ENCODE data around the gene POLDIP2. TPM values are rescaled to one million over a fixed set of nuclear protein-coding genes. Genes with fewer than 3 reads are reported as not detected.

Gene POLDIP2
- total and polyA plus RNA-seq, 9 of the 15 experiments (the other 6 are each of a cell fraction or from before 2014, with no cell fraction given) = 22.0 to 137 (median 104) TPM

GRCh38 chr17:28405632-28406472 is 48.5 kb upstream of the POLDIP2 start, which contains the start of gene SLC46A1 (continued):
- TF ChIP-seq POLR2G (IDR thresholded peaks at IDR 0.05; ENCODE audit: low read depth, low read length) (peak; percentile 79), MTA3 (IDR thresholded peaks at IDR 0.05; ENCODE audit: borderline replicate concordance) (peak; percentile 22; the same call in 1 of the 2 replicates), TBP (optimal IDR thresholded peaks at IDR 0.05; ENCODE audit: low read depth, low read length) (peak; percentile 21), HES1 (IDR thresholded peaks at IDR 0.05; ENCODE audit: low read depth) (no peak; the same call in 1 of the 2 replicates), PHF20 (IDR thresholded peaks at IDR 0.05; ENCODE audit: partially characterized antibody) (peak; percentile 33), FIP1L1 (IDR thresholded peaks at IDR 0.05; ENCODE audit: low read depth, low read length, poor library complexity, severe bottlenecking) (peak; percentile 26), NRF1 (conservative IDR thresholded peaks at IDR 0.05 in 1 of 2, IDR thresholded peaks at IDR 0.05 in 1 of 2) (peak; percentile 90 to 91), EP400 (IDR thresholded peaks at IDR 0.05) (peak; percentile 69; the same call in 1 of the 2 replicates), GMEB1 (CRISPR knock-in tag; IDR thresholded peaks at IDR 0.05) (0 out of 2 replicates have a peak, but pooled peaks have one; percentile 8), POLR2AphosphoS5 (IDR thresholded peaks at IDR 0.05; ENCODE audit: control insufficient read depth, insufficient read depth, low read depth, low read length) (0 out of 2 replicates have a peak, but pooled peaks have one; percentile 19), PHB (CRISPR knock-in tag; IDR thresholded peaks at IDR 0.05) (no peak), ZNF280A (IDR thresholded peaks at IDR 0.05; ENCODE audit: low read depth, partially characterized antibody) (no peak), MYC (IDR thresholded peaks at IDR 0.05; ENCODE audit: low read depth, low read length) (peak; percentile 80), MYC (CRISPR knock-in tag; IDR thresholded peaks at IDR 0.05; ENCODE audit: borderline replicate concordance, low read depth) (no peak), SUPT5H (IDR thresholded peaks at IDR 0.05) (peak; percentile 54), RB1 (IDR thresholded peaks at IDR 0.05; ENCODE audit: low read depth) (peak; percentile 29; the same call in 1 of the 2 replicates), ATF7 (IDR thresholded peaks at IDR 0.05) (peak; percentile 45; the same call in 1 of the 2 replicates), VEZF1 (CRISPR knock-in tag; IDR thresholded peaks at IDR 0.05) (peak; percentile 59; the same call in 1 of the 2 replicates), SRF (CRISPR knock-in tag; IDR thresholded peaks at IDR 0.05) (0 out of 4 replicates have a peak, but pooled peaks of 1 of the 2 experiments have one; percentile 5), TAF1 (IDR thresholded peaks at IDR 0.05; ENCODE audit: control insufficient read depth, extremely low read depth, insufficient read depth, low read length, severe bottlenecking) (peak; percentile 28), POLR2A (conservative IDR thresholded peaks at IDR 0.05) (peak; percentile 54; the same call in 1 of the 2 replicates)

All from K562 (cell line).